Left lung (tissue), 10 donors: ENCODE results near the gene ENTPD6. TPM values are rescaled to one million over a fixed set of nuclear protein-coding genes. Genes with fewer than 3 reads are reported as not detected.
"Not testable (repeated sequence)": the region's sequence is repeated elsewhere in the genome, so short reads cannot be mapped to it uniquely, and the experiment has no call there.

Experiments
- ATAC-seq: fragments of 200-7000 bp; cut with Tn5 transposase; one replicate; pipeline ENCODE4 v1.9.1; 2020; ENCODE audit warnings: moderate library complexity
- DNase-seq, 4 donors: peaks; one replicate each; pipeline ENCODE4 v3.0.0-alpha.2; 2013 to 2020
- H3K27ac ChIP-seq, 2 donors: fragments of 200-600 bp; sonication (generic) in 1 of 2; one replicate each; pipeline versions ENCODE4 v1.5.0 to v1.8.0; 2020 to 2021
- H3K27me3 ChIP-seq, 2 donors: fragments of 200-600 bp; sonication (generic) in 1 of 2; one replicate each; pipeline versions ENCODE4 v1.5.0 to v1.8.0; 2020 to 2021
- H3K36me3 ChIP-seq, 2 donors: fragments of 200-600 bp; sonication (generic) in 1 of 2; one replicate each; pipeline versions ENCODE4 v1.5.0 to v1.8.0; 2020 to 2021
- H3K4me1 ChIP-seq, 2 donors: fragments of 200-600 bp; one replicate each; pipeline ENCODE4 v1.8.0; 2021
- H3K4me3 ChIP-seq, 2 donors: fragments of 200-600 bp; sonication (generic) in 1 of 2; one replicate each; pipeline versions ENCODE4 v1.5.0 to v1.8.0; 2020 to 2021; ENCODE audit warnings: mild to moderate bottlenecking in 1 of 2
- H3K9me3 ChIP-seq, 2 donors: fragments of 200-600 bp; sonication (generic) in 1 of 2; one replicate each; pipeline versions ENCODE4 v1.5.0 to v1.8.0; 2020 to 2021
- CTCF ChIP-seq, 2 donors: fragments of 200-600 bp; sonication (generic) in 1 of 2; IDR thresholded peaks; one replicate each; pipeline versions ENCODE4 v1.5.0 to v1.8.0; 2021; ENCODE audit warnings: antibody characterized with exemption in 2 of 2
- intact Hi-C, 2 donors: fragments of 100-400 bp; cut with DNase I; formaldehyde crosslinking; loops; one replicate each; pipeline versions ENCODE4 v1.11.2 to v1.14.2; 2022
- polyA plus RNA-seq, 6 donors: library from polyadenylated mRNA; unstranded; fragments of 120-200 nt; gene quantifications; one replicate each; pipeline ENCODE4 v1.2.1, GENCODE V29; 2013; ENCODE audit not compliant: insufficient read length in 6 of 6
- total RNA-seq, 2 donors: library from RNA; stranded (reverse); fragmentation: NEBNext Ultra II Directional; extraction: Animal tissue kit (Norgen Biotek cat#: 25700); gene quantifications; one replicate each; pipeline ENCODE4 v1.2.1, GENCODE V29; 2021
- donor health status: DM: no; HTN: yes; CAD: no.
- donor health status: DM: no; HTN: no; CAD: no.

Gene ENTPD6
- total and polyA plus RNA-seq, 8 donors = 40.2 to 76.3 (median 47.8) TPM

- intact Hi-C loops = no loop called here
- Histone ChIP-seq H3K4me3 (no peak overlapping the region), H3K27ac (no peak overlapping the region), H3K4me1 (no peaks in the 10 kb centered on the region), H3K36me3 (no peaks in the 10 kb centered on the region), H3K27me3 (peaks cover 0 to 12% of the 10 kb centered on the region in 2 donors), H3K9me3 (no peaks in the 10 kb centered on the region)
- ATAC-seq = no peak
- no peak for TF ChIP-seq CTCF (IDR thresholded peaks at IDR 0.05)
- no peak for DNase-seq
Measured at GRCh38 chr20:25165128-25165527, 30.4 kb upstream of the ENTPD6 start.

GRCh38 chr20:25166105-25166782 lies 29.3 kb upstream of the ENTPD6 start:
- intact Hi-C loops, H3K27ac ChIP-seq, H3K36me3 ChIP-seq, H3K9me3 ChIP-seq, H3K4me1 ChIP-seq, ATAC-seq, DNase-seq, H3K4me3 ChIP-seq: not testable (repeated sequence)
- peaks cover 0 to 12% of the 10 kb centered on the region in 2 donors for H3K27me3 ChIP-seq

- H3K4me1 ChIP-seq = peaks cover 0 to 2% of the 10 kb centered on the region in 2 donors
- no peak for ATAC-seq
- H3K4me3 ChIP-seq = no peak overlapping the region
- no peaks in the 10 kb centered on the region for H3K9me3 ChIP-seq
- DNase-seq = no peak
- H3K27me3 ChIP-seq = no peaks in the 10 kb centered on the region
- no peaks in the 10 kb centered on the region for H3K36me3 ChIP-seq
- intact Hi-C loops = loop anchor here in 1 of 2 donors (10.0 kb wide), 2 partner anchors 99 to 179 kb away; partner anchors contain the start of gene APMAP
- H3K27ac ChIP-seq = no peak overlapping the region
- no peak for TF ChIP-seq CTCF (IDR thresholded peaks at IDR 0.05)
Measured at GRCh38 chr20:25173321-25173720, 22.2 kb upstream of the ENTPD6 start.

- Histone ChIP-seq H3K27ac (no peak overlapping the region), H3K4me3 (no peak overlapping the region), H3K9me3 (no peaks in the 10 kb centered on the region), H3K36me3 (no peaks in the 10 kb centered on the region), H3K4me1 (peaks cover 5 to 7% of the 10 kb centered on the region in 2 donors), H3K27me3 (no peaks in the 10 kb centered on the region)
- no peak for DNase-seq
- no peak for ATAC-seq
- intact Hi-C loops = loop anchor here in 1 of 2 donors (10.0 kb wide), 2 partner anchors 99 to 179 kb away; partner anchors contain the start of gene APMAP
- no peak for TF ChIP-seq CTCF (IDR thresholded peaks at IDR 0.05)
Measured at GRCh38 chr20:25173886-25174308, 21.6 kb upstream of the ENTPD6 start.

- H3K4me1 ChIP-seq = peaks cover 7 to 9% of the 10 kb centered on the region in 2 donors
- intact Hi-C loops = loop anchor here in 1 of 2 donors (10.0 kb wide), 2 partner anchors 101 to 181 kb away; partner anchors contain the start of gene APMAP
- no peak for DNase-seq
- no peak for TF ChIP-seq CTCF (IDR thresholded peaks at IDR 0.05)
- no peaks in the 10 kb centered on the region for H3K36me3 ChIP-seq
- H3K4me3 ChIP-seq = no peak overlapping the region
- H3K9me3 ChIP-seq = no peaks in the 10 kb centered on the region
- H3K27ac ChIP-seq = no peak overlapping the region
- no peak for ATAC-seq
- no peaks in the 10 kb centered on the region for H3K27me3 ChIP-seq
Measured at GRCh38 chr20:25176184-25176583, 19.3 kb upstream of the ENTPD6 start.
